GM12878 (cell line): Measurements from ENCODE around the gene MAMDC4. TPM values are rescaled to one million over a fixed set of nuclear protein-coding genes. Genes with fewer than 3 reads are reported as not detected.

ENCODE experiments used
- ATF2 ChIP-seq: IDR thresholded peaks from 2 replicates; pipeline ENCODE4 v1.6.1; 2012; ENCODE audit warnings: low read length, inconsistent platforms
- BCLAF1 ChIP-seq: fragments of 450-650 bp; IDR thresholded peaks from 2 replicates; pipeline ENCODE4 v1.6.1; 2017; ENCODE audit warnings: antibody characterized with exemption, mild to moderate bottlenecking, moderate library complexity
- CBX3 ChIP-seq: fragments of 200-600 bp; sonication (generic); IDR thresholded peaks from 2 replicates; pipeline ENCODE4 v1.6.1; 2016; ENCODE audit warnings: low read depth, borderline replicate concordance
- FOXM1 ChIP-seq: IDR thresholded peaks from 2 replicates; pipeline ENCODE4 v1.6.1; 2012; ENCODE audit warnings: low read depth, mild to moderate bottlenecking, inconsistent platforms, low read length, moderate library complexity
- HCFC1 ChIP-seq: fragments of 150-350 bp; IDR thresholded peaks from 2 replicates; pipeline ENCODE4 v1.6.1; 2014; ENCODE audit warnings: low read length
- IKZF1 ChIP-seq: fragments of 450-650 bp; conservative IDR thresholded peaks from 2 replicates; pipeline ENCODE4 v1.6.1; 2017; ENCODE audit warnings: antibody characterized with exemption, mild to moderate bottlenecking
- MEF2B ChIP-seq: fragments of 450-650 bp; IDR thresholded peaks from 2 replicates; pipeline ENCODE4 v1.6.1; 2018; ENCODE audit warnings: mild to moderate bottlenecking, moderate library complexity; ENCODE audit not compliant: partially characterized antibody, poor library complexity, severe bottlenecking
- POLR2AphosphoS2 ChIP-seq: IDR thresholded peaks from 2 replicates; pipeline ENCODE4 v1.6.1; 2011; ENCODE audit warnings: low read depth, mild to moderate bottlenecking, low read length, improper control_type of control experiment, moderate library complexity
- RB1 ChIP-seq: fragments of 450-650 bp; formaldehyde crosslinking; IDR thresholded peaks from 2 replicates; pipeline ENCODE4 v1.6.1; 2017; ENCODE audit warnings: mild to moderate bottlenecking, borderline replicate concordance
- ZNF622 ChIP-seq: fragments of 450-650 bp; IDR thresholded peaks from 2 replicates; pipeline ENCODE4 v1.6.1; 2017; ENCODE audit warnings: mild to moderate bottlenecking, inconsistent platforms
- polyA plus RNA-seq, 11 experiments: library from polyadenylated mRNA; depleted of rRNA in 4 of 11; unstranded in 6 of 11; stranded (reverse) in 5 of 11; fragments of >200 nt; fragmentation: Nextera tagmentation in 4 of 11; fragmentation: Illumina TruSeq in 1 of 11; extraction: Ambion mirVana in 4 of 11; extraction: Trizol in 1 of 11; gene quantifications; 1 replicate in 1 of 11; 2 replicates in 10 of 11; pipeline versions ENCODE4 v1.2.1 to v1.2.3, GENCODE V29; 2011 to 2016; ENCODE audit warnings: inconsistent platforms in 2 of 11, missing spikeins in 2 of 11, low read depth in 1 of 11
- total RNA-seq, 4 experiments: library from RNA; depleted of rRNA in 3 of 4; stranded (reverse); fragments of >200 nt in 3 of 4; fragmentation: Illumina TruSeq in 1 of 4; extraction: Trizol in 1 of 4; gene quantifications; 2 replicates each; pipeline versions ENCODE4 v1.2.1 to v1.2.3, GENCODE V29; 2013 to 2021
- TF ChIP-seq, protein P1 (sequence below): fragments of 450-650 bp; IDR thresholded peaks from 2 replicates; pipeline ENCODE4 v1.6.1; 2016; ENCODE audit warnings: mild to moderate bottlenecking

The MAMDC4 gene
- total and polyA plus RNA-seq, 10 of the 15 experiments (the other 5 are each of a cell fraction or from before 2014, with no cell fraction given): 0.22 to 5.7 (median 2.4) TPM; not detected in 1

GRCh38 chr9:136903041-136903554, 51.0 kb downstream of the MAMDC4 start (continued):
- TF ChIP-seq BCLAF1: no peak
- TF ChIP-seq RB1: no peak
- TF ChIP-seq ZNF622: no peak
- TF ChIP-seq HCFC1: no peak
- no peak for TF ChIP-seq POLR2AphosphoS2
- TF ChIP-seq ATF2: no peak
- no peak for TF ChIP-seq IKZF1
- TF ChIP-seq, protein P1, sequence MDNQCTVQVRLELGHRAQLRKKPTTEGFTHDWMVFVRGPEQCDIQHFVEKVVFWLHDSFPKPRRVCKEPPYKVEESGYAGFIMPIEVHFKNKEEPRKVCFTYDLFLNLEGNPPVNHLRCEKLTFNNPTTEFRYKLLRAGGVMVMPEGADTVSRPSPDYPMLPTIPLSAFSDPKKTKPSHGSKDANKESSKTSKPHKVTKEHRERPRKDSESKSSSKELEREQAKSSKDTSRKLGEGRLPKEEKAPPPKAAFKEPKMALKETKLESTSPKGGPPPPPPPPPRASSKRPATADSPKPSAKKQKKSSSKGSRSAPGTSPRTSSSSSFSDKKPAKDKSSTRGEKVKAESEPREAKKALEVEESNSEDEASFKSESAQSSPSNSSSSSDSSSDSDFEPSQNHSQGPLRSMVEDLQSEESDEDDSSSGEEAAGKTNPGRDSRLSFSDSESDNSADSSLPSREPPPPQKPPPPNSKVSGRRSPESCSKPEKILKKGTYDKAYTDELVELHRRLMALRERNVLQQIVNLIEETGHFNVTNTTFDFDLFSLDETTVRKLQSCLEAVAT: no peak
- no peak for TF ChIP-seq MEF2B
- TF ChIP-seq FOXM1: no peak
- no peak for TF ChIP-seq CBX3
